ENCODE results near the gene GATA1. TPM values are rescaled to one million over a fixed set of nuclear protein-coding genes. Genes with fewer than 3 reads are reported as not detected.

GATA1 gene
- total RNA-seq, 4 donors from 2014 or later, result 0.35 TPM; not detected in 3

- intact Hi-C loops (cut with DNase I; ENCODE audit: low total_unique reads), result no loop called here
- no peaks in the 10 kb centered on the region for H3K36me3 ChIP-seq
- DNase-seq, result no peak
- no peaks in the 10 kb centered on the region for H3K27me3 ChIP-seq
- no peaks in the 10 kb centered on the region for H3K9me3 ChIP-seq
- no peak overlapping the region for H3K4me3 ChIP-seq
- H3K4me1 ChIP-seq, result no peaks in the 10 kb centered on the region
- no peak for TF ChIP-seq CTCF (IDR thresholded peaks at IDR 0.05)
- no peak for TF ChIP-seq POLR2A (IDR thresholded peaks at IDR 0.05)
- no peak overlapping the region for H3K27ac ChIP-seq
Measured at GRCh38 chrX:48839686-48840085, 53.3 kb downstream of the GATA1 start.

Small RNAs within 50 kb of the gene (small RNA-seq; reads per million reads assigned to genes)
- not detected for gene RNU6-29P

Other genes starting within 250 kb of the GATA1 start
- 10 to 100 TPM in 1 of 4 donors, 1 to 10 TPM in 3; 4.1 to 14.3 (median 5.3) TPM for gene TBC1D25, start 246.9 kb upstream of the GATA1 start, total RNA-seq
- 100 to 1,000 TPM in 3 of 4 donors, 10 to 100 TPM in 1; 52.3 to 239 (median 205) TPM for gene RBM3, start 212.1 kb upstream of the GATA1 start, total RNA-seq
- 100 to 1,000 TPM in 2 of 4 donors, 10 to 100 TPM in 2; 64.8 to 147 (median 111) TPM for gene WDR13, start 189.1 kb upstream of the GATA1 start, total RNA-seq
- 10 to 100 TPM in 1 of 4 donors, 1 to 10 TPM in 2, not detected in 1; 1.2 to 20.7 (median 1.9) TPM for gene WAS, start 102.8 kb upstream of the GATA1 start, total RNA-seq
- 1 to 10 TPM in 3 of 4 donors, under 1 TPM in 1; 0.59 to 7.8 (median 3.8) TPM for gene SUV39H1, start 89.9 kb upstream of the GATA1 start, total RNA-seq
- not detected for gene GLOD5, start 24.8 kb upstream of the GATA1 start, total RNA-seq
- gene HDAC6, start 15.5 kb downstream of the GATA1 start, total RNA-seq, result 100 to 1,000 TPM in 3 of 4 donors, 10 to 100 TPM in 1; 25.0 to 160 (median 123) TPM
- under 1 TPM in 2 of 4 donors, not detected in 2; 0.41 to 0.46 TPM for gene ERAS, start 39.9 kb downstream of the GATA1 start, total RNA-seq
- gene PCSK1N, start 49.0 kb downstream of the GATA1 start, total RNA-seq, result 10 to 100 TPM in 1 of 4 donors, 1 to 10 TPM in 2, not detected in 1; 3.0 to 15.9 (median 3.4) TPM
- gene TIMM17B, start 111.2 kb downstream of the GATA1 start, total RNA-seq, result 10 to 100 TPM in 3 of 4 donors, 1 to 10 TPM in 1; 4.1 to 29.5 (median 17.2) TPM
- 10 to 100 TPM; 46.4 to 90.7 (median 70.3) TPM for gene PQBP1, start 111.3 kb downstream of the GATA1 start, total RNA-seq
- 10 to 100 TPM in 2 of 4 donors, 1 to 10 TPM in 2; 4.4 to 16.9 (median 11.1) TPM for gene SLC35A2, start 125.1 kb downstream of the GATA1 start, total RNA-seq
- 10 to 100 TPM in 1 of 4 donors, 1 to 10 TPM in 2, not detected in 1; 4.8 to 16.8 (median 9.1) TPM for gene PIM2, start 132.4 kb downstream of the GATA1 start, total RNA-seq
- gene OTUD5, start 171.0 kb downstream of the GATA1 start, total RNA-seq, result 10 to 100 TPM in 3 of 4 donors, 1 to 10 TPM in 1; 8.5 to 58.7 (median 21.8) TPM
- gene KCND1, start 185.3 kb downstream of the GATA1 start, total RNA-seq, result 1 to 10 TPM in 2 of 4 donors, under 1 TPM in 1, not detected in 1; 0.29 to 4.6 (median 3.2) TPM
- 10 to 100 TPM; 15.4 to 57.6 (median 22.0) TPM for gene GRIPAP1, start 215.7 kb downstream of the GATA1 start, total RNA-seq

Measured in uterus (tissue), 4 donors.